ENCODE measurements around the gene TRIM3. TPM values are rescaled to one million over a fixed set of nuclear protein-coding genes. Genes with fewer than 3 reads are reported as not detected.

The TRIM3 gene
- total RNA-seq, 1 experiment from 2014 or later, result 14.4 TPM

DNA sequence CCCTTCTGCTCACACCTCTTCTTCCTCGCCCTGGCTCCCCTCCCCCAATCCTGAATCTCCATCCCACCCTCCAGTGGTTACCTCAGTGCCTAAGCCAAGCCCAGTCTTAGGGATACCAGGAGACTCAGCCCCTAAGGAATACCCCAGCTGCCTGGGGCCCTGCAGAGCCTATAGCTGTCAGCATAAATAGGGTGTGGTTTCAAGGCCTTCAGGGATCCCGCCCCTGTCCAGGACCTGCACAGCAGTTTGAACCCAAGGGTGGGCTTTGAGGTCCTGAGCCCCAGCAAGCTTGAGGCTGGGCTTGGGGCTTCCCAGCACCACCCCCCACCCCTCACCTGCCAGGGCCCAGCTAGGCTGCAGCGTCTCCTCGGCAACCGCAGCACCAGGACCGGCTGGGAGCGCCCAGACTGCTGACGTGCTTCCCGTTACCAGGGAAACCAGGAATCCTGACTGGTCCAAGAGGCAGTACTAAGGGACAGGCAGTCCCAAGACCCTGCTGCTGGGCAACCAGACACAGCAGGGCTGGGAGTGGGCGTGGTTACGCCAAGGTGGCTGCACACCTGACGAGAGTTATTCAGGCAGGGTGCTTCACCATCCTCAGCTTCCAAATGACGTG, 68.6 kb downstream of the TRIM3 start:
- H3K23ac ChIP-seq (ENCODE audit: insufficient read length, low read depth, low read length), result no peak overlapping the region
- H3K36me3 Mint-ChIP-seq (ENCODE audit: insufficient read depth in 1 of 3, low read depth in 3 of 3), result peaks cover 0 to 16% (median 12%) of the 10 kb centered on the region in 3 experiments; a peak in 3 of 7 replicates
- TF ChIP-seq, protein P1, sequence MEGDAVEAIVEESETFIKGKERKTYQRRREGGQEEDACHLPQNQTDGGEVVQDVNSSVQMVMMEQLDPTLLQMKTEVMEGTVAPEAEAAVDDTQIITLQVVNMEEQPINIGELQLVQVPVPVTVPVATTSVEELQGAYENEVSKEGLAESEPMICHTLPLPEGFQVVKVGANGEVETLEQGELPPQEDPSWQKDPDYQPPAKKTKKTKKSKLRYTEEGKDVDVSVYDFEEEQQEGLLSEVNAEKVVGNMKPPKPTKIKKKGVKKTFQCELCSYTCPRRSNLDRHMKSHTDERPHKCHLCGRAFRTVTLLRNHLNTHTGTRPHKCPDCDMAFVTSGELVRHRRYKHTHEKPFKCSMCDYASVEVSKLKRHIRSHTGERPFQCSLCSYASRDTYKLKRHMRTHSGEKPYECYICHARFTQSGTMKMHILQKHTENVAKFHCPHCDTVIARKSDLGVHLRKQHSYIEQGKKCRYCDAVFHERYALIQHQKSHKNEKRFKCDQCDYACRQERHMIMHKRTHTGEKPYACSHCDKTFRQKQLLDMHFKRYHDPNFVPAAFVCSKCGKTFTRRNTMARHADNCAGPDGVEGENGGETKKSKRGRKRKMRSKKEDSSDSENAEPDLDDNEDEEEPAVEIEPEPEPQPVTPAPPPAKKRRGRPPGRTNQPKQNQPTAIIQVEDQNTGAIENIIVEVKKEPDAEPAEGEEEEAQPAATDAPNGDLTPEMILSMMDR (conservative IDR thresholded peaks at IDR 0.05), result no peak
- H3K4me3 Mint-ChIP-seq, result peak overlapping the region in 1 of 2 experiments; percentile 58; a peak in 1 of 5 replicates
- no peaks in the 10 kb centered on the region for H3K9me3 Mint-ChIP-seq
- no peak overlapping the region for H2BK12ac ChIP-seq (ENCODE audit: insufficient read length, low read depth, low read length)
- H3K14ac ChIP-seq (ENCODE audit: insufficient read depth, low read length), result peak overlapping the region; percentile 1
- H3K79me2 ChIP-seq (ENCODE audit: insufficient read depth, low read length), result no peaks in the 10 kb centered on the region
- no peak overlapping the region for H3K9ac ChIP-seq (ENCODE audit: extremely low read depth, insufficient read length, low read length)
- H2AFZ ChIP-seq (ENCODE audit: low read length), result no peak overlapping the region
- no peak overlapping the region for H4K91ac ChIP-seq (ENCODE audit: insufficient read length, low read depth, low read length)
- no peaks in the 10 kb centered on the region for H3K9me3 ChIP-seq (ENCODE audit: control insufficient read depth, low read depth, low read length)
- H2BK5ac ChIP-seq (ENCODE audit: insufficient read length, low read length), result no peak overlapping the region
- no peaks in the 10 kb centered on the region for H4K20me1 ChIP-seq (ENCODE audit: control insufficient read depth, insufficient read depth, insufficient read length)
- no peaks in the 10 kb centered on the region for H3K79me1 ChIP-seq (ENCODE audit: insufficient read depth, low read depth, low read length, poor library complexity, severe bottlenecking)
- no peak overlapping the region for H3K4ac ChIP-seq (ENCODE audit: low read depth, low read length)
- peak; percentile 92 for DNase-seq
- H3K27me3 ChIP-seq (ENCODE audit: insufficient read depth, low read length), result no peaks in the 10 kb centered on the region
- no peak overlapping the region for H4K8ac ChIP-seq (replicated peaks; ENCODE audit: insufficient read length, low read depth, low read length)
- H3K56ac ChIP-seq (ENCODE audit: insufficient read length, low read depth, low read length), result no peak overlapping the region
- peak overlapping the region; percentile 47 for H3K18ac ChIP-seq (ENCODE audit: insufficient read length, low read depth, low read length)
- H4K5ac ChIP-seq (ENCODE audit: insufficient read length, low read depth, low read length), result no peak overlapping the region
- no peak overlapping the region for H2AK5ac ChIP-seq (ENCODE audit: insufficient read length, low read length)
- H3K4me1 ChIP-seq (ENCODE audit: insufficient read depth, low read length), result no peaks in the 10 kb centered on the region
- H2BK120ac ChIP-seq (ENCODE audit: low read depth, low read length, poor library complexity, severe bottlenecking), result no peak overlapping the region
- no peak overlapping the region for H2BK20ac ChIP-seq (ENCODE audit: low read depth, low read length, poor library complexity, severe bottlenecking)
- H3K4me2 ChIP-seq (ENCODE audit: insufficient read depth, insufficient read length, low read length), result no peak overlapping the region
- WGBS (ENCODE audit: extremely low coverage, insufficient read length, low lambda C conversion rate), result no CpG with 5 or more reads among the region's 13 CpGs
- H3K27me3 Mint-ChIP-seq (ENCODE audit: low read depth), result no peaks in the 10 kb centered on the region
- no peak overlapping the region for H3K27ac ChIP-seq (ENCODE audit: insufficient read length, low read depth, low read length)
- peak overlapping the region in 1 of 3 experiments; percentile 83; a peak in 2 of 7 replicates for H3K27ac Mint-ChIP-seq
- peaks cover 7 to 23% of the 10 kb centered on the region in 2 experiments for H3K4me1 Mint-ChIP-seq
- no peak overlapping the region for H2BK15ac ChIP-seq (ENCODE audit: low read depth, low read length)
- no peak overlapping the region for H3T11ph ChIP-seq (ENCODE audit: low read length)
- H3K23me2 ChIP-seq (ENCODE audit: insufficient read length, low read depth, low read length, poor library complexity, severe bottlenecking), result no peaks in the 10 kb centered on the region

Measured in H9 (cell line).